ENCODE measurements around the gene CCDC85A. TPM values are rescaled to one million over a fixed set of nuclear protein-coding genes. Genes with fewer than 3 reads are reported as not detected.

Gene CCDC85A
- total and polyA plus RNA-seq, 4 donors, result 1.7 to 10.5 (median 6.6) TPM

- no peaks in the 10 kb centered on the region for H3K36me3 ChIP-seq (ENCODE audit: control insufficient read depth in 4 of 4, insufficient read depth in 4 of 4, low read length in 4 of 4)
- H3K9me3 ChIP-seq (ENCODE audit: control insufficient read depth in 4 of 4, insufficient read depth in 3 of 4, low read length in 3 of 4), result no peaks in the 10 kb centered on the region
- peaks cover 0 to 4% (median 0%) of the 10 kb centered on the region in 5 donors for H3K4me1 ChIP-seq (ENCODE audit: control insufficient read depth in 5 of 5, insufficient read depth in 5 of 5, low read length in 5 of 5)
- H3K9ac ChIP-seq (ENCODE audit: insufficient read depth in 1 of 2, low read length in 2 of 2), result no peak overlapping the region
- H3K27ac ChIP-seq (ENCODE audit: low read depth in 1 of 2, low read length in 1 of 2), result no peak overlapping the region
- ATAC-seq (ENCODE audit: insufficient read depth, low FRiP score), result no peak
- H3K27me3 ChIP-seq (ENCODE audit: control insufficient read depth in 3 of 3, insufficient read depth in 3 of 3, low read length in 2 of 3), result no peaks in the 10 kb centered on the region
- TF ChIP-seq CTCF (IDR thresholded peaks at IDR 0.05; ENCODE audit: control extremely low read depth, extremely low read depth), result no peak
- H3K4me3 ChIP-seq, result no peak overlapping the region
- DNase-seq, result no peak
Observed at GRCh38 chr2:56211048-56211447, 27.3 kb downstream of the CCDC85A start.

GRCh38 chr2:56215911-56216310, 32.1 kb downstream of the CCDC85A start:
- Histone ChIP-seq H3K9me3 (ENCODE audit: control insufficient read depth in 4 of 4, insufficient read depth in 3 of 4, low read length in 3 of 4) (no peaks in the 10 kb centered on the region), H3K27ac (ENCODE audit: low read depth in 1 of 2, low read length in 1 of 2) (no peak overlapping the region), H3K9ac (ENCODE audit: insufficient read depth in 1 of 2, low read length in 2 of 2) (no peak overlapping the region), H3K36me3 (ENCODE audit: control insufficient read depth in 4 of 4, insufficient read depth in 4 of 4, low read length in 4 of 4) (no peaks in the 10 kb centered on the region), H3K27me3 (ENCODE audit: control insufficient read depth in 3 of 3, insufficient read depth in 3 of 3, low read length in 2 of 3) (no peaks in the 10 kb centered on the region), H3K4me1 (ENCODE audit: control insufficient read depth in 5 of 5, insufficient read depth in 5 of 5, low read length in 5 of 5) (peaks cover 0 to 4% (median 0%) of the 10 kb centered on the region in 5 donors), H3K4me3 (no peak overlapping the region)
- no peak for TF ChIP-seq CTCF (IDR thresholded peaks at IDR 0.05; ENCODE audit: control extremely low read depth, extremely low read depth)
- ATAC-seq (ENCODE audit: insufficient read depth, low FRiP score) (no peak), DNase-seq (no peak)
- WGBS, 2 donors, result 93 to 96% methylated on average over 2 of the region's 2 CpGs

- DNase-seq (no peak), ATAC-seq (ENCODE audit: insufficient read depth, low FRiP score) (no peak)
- Histone ChIP-seq H3K27me3 (ENCODE audit: control insufficient read depth in 3 of 3, insufficient read depth in 3 of 3, low read length in 2 of 3) (no peaks in the 10 kb centered on the region), H3K27ac (ENCODE audit: low read depth in 1 of 2, low read length in 1 of 2) (no peak overlapping the region), H3K4me1 (ENCODE audit: control insufficient read depth in 5 of 5, insufficient read depth in 5 of 5, low read length in 5 of 5) (no peaks in the 10 kb centered on the region), H3K36me3 (ENCODE audit: control insufficient read depth in 4 of 4, insufficient read depth in 4 of 4, low read length in 4 of 4) (no peaks in the 10 kb centered on the region), H3K9me3 (ENCODE audit: control insufficient read depth in 4 of 4, insufficient read depth in 3 of 4, low read length in 3 of 4) (no peaks in the 10 kb centered on the region), H3K9ac (ENCODE audit: insufficient read depth in 1 of 2, low read length in 2 of 2) (no peak overlapping the region), H3K4me3 (no peak overlapping the region)
- 86 to 88% methylated on average over 1 of the region's 1 CpG for WGBS, 2 donors
- no peak for TF ChIP-seq CTCF (IDR thresholded peaks at IDR 0.05; ENCODE audit: control extremely low read depth, extremely low read depth)
Observed at GRCh38 chr2:56217106-56217505, 33.3 kb downstream of the CCDC85A start.

- Histone ChIP-seq H3K27ac (ENCODE audit: low read depth in 1 of 2, low read length in 1 of 2) (no peak overlapping the region), H3K27me3 (ENCODE audit: control insufficient read depth in 3 of 3, insufficient read depth in 3 of 3, low read length in 2 of 3) (no peaks in the 10 kb centered on the region), H3K36me3 (ENCODE audit: control insufficient read depth in 4 of 4, insufficient read depth in 4 of 4, low read length in 4 of 4) (no peaks in the 10 kb centered on the region), H3K9me3 (ENCODE audit: control insufficient read depth in 4 of 4, insufficient read depth in 3 of 4, low read length in 3 of 4) (no peaks in the 10 kb centered on the region), H3K4me1 (ENCODE audit: control insufficient read depth in 5 of 5, insufficient read depth in 5 of 5, low read length in 5 of 5) (no peaks in the 10 kb centered on the region), H3K9ac (ENCODE audit: insufficient read depth in 1 of 2, low read length in 2 of 2) (no peak overlapping the region), H3K4me3 (no peak overlapping the region)
- no peak for ATAC-seq (ENCODE audit: insufficient read depth, low FRiP score)
- no peak for DNase-seq
- 83 to 95% methylated on average over 3 of the region's 3 CpGs for WGBS, 2 donors
- TF ChIP-seq CTCF (IDR thresholded peaks at IDR 0.05; ENCODE audit: control extremely low read depth, extremely low read depth), result no peak
Observed at GRCh38 chr2:56222481-56222880, 38.7 kb downstream of the CCDC85A start.

Measured in lung (tissue), 12 donors.